ENCODE measurements around the gene SLC25A48. TPM values are rescaled to one million over a fixed set of nuclear protein-coding genes. Genes with fewer than 3 reads are reported as not detected.

Gene SLC25A48
- total and polyA plus RNA-seq, 7 donors, result 1.6 to 7.2 (median 1.9) TPM; not detected in 4

DNA sequence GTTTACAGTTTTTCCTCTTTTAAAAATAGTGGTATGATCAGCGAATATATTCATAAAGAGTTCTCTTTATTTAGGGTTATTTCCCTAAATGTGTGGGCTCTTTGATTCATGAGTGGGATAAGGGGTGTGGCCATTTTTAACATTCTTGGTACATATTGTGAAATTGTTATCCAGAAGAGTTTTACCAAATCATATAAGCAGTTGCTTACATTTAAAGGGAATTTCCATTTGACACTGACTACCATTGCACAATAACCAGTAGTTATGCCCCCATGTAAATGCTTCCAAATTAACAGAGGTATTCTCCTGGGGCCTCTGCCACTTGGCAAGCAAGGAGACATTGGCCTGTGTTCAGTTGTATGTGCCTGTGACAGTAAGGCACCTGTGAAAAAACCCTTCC lies 27.2 kb downstream of the SLC25A48 start:
- Histone ChIP-seq H3K4me3 (no peak overlapping the region), H3K27me3 (no peaks in the 10 kb centered on the region), H3K27ac (no peak overlapping the region), H3K9me3 (no peaks in the 10 kb centered on the region), H3K4me1 (no peaks in the 10 kb centered on the region), H3K36me3 (no peaks in the 10 kb centered on the region)
- 91 to 92% methylated on average over 1 of the region's 1 CpG for WGBS, 2 donors
- no peak for TF ChIP-seq CTCF (IDR thresholded peaks at IDR 0.05)
- no peak for TF ChIP-seq POLR2A (IDR thresholded peaks at IDR 0.05)
- TF ChIP-seq EP300 (IDR thresholded peaks at IDR 0.05), result no peak
- TF ChIP-seq POLR2AphosphoS5 (IDR thresholded peaks at IDR 0.05), result no peak
- no peak for DNase-seq
- intact Hi-C loops (cut with DNase I), result no loop called here

GRCh38 chr5:135862086-135862485 lies 27.6 kb downstream of the SLC25A48 start:
- Histone ChIP-seq H3K27me3 (no peaks in the 10 kb centered on the region), H3K36me3 (no peaks in the 10 kb centered on the region), H3K4me3 (no peak overlapping the region), H3K4me1 (no peaks in the 10 kb centered on the region), H3K27ac (no peak overlapping the region), H3K9me3 (no peaks in the 10 kb centered on the region)
- no peak for DNase-seq
- intact Hi-C loops (cut with DNase I), result no loop called here
- TF ChIP-seq POLR2AphosphoS5 (IDR thresholded peaks at IDR 0.05), result no peak
- no peak for TF ChIP-seq POLR2A (IDR thresholded peaks at IDR 0.05)
- TF ChIP-seq EP300 (IDR thresholded peaks at IDR 0.05), result no peak
- TF ChIP-seq CTCF (IDR thresholded peaks at IDR 0.05), result no peak

DNA sequence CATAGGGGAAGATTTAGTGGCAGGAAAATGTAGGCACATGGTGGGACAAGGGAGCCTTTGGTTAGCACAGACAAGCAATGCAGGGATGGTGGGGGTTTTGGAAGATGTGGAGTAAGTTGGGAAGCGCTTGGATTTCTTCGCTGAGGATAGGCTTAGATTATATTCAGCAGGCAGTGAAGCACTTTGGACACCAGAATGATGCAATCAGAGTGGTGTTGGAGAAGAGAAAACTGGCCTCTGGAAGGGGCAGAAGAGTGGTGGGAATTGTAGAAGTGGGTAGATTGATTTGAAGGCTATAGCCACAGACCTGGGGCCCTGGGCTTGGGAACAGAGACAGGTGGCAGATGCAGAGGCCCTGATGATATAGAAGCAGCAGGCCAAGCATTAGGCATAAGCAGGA lies 28.3 kb downstream of the SLC25A48 start:
- TF ChIP-seq CTCF (IDR thresholded peaks at IDR 0.05) (no peak), EP300 (IDR thresholded peaks at IDR 0.05) (no peak), POLR2A (IDR thresholded peaks at IDR 0.05) (no peak), POLR2AphosphoS5 (IDR thresholded peaks at IDR 0.05) (no peak)
- Histone ChIP-seq H3K36me3 (no peaks in the 10 kb centered on the region), H3K27me3 (no peaks in the 10 kb centered on the region), H3K4me3 (no peak overlapping the region), H3K4me1 (no peaks in the 10 kb centered on the region), H3K9me3 (no peaks in the 10 kb centered on the region), H3K27ac (no peak overlapping the region)
- WGBS, 2 donors, result 96 to 97% methylated on average over 2 of the region's 2 CpGs
- no peak for DNase-seq
- intact Hi-C loops (cut with DNase I), result no loop called here

DNA sequence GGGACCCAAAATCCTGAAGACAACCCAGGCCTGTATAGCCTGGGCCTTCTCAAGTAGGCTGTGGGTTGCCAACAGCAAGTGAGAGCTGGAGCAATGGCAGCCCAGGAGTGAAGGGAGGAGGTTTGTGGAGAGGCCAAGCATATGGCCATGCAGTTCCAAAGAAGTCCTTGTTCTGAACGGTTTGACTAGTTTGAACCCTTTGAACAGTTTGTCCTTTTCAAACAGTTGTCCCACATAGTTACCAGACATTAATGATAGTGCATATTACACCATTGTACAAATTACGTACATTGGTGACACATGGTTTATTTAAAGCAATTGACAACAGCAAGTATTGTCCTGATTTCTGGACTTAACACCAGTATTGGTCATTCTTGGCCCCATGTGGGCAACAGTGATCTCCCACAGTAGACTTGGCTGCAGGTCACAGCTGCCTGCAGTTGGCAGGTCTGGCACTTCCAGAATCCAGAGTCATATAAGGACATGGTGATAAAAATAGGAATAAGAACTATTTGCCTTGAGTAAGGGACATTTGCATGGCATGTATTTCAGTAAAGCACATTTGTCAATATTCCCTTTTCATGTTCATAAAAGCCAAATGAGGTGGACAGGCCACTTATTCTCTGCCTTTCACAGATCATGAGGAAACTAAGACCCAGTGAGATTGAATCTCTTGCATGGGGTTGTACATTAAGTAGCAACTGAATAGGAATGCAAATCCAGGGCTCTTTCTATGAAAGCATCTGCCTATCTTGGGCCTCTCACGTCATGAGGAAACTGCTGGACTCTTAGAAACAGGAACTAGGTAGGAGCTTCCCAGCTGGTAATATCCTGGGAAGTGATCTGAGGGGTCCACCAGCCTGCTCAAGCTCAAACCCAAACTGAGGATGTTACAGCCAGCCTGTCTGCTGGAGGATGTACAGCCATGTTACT lies 30.3 kb downstream of the SLC25A48 start:
- Histone ChIP-seq H3K27me3 (no peaks in the 10 kb centered on the region), H3K27ac (no peak overlapping the region), H3K36me3 (no peaks in the 10 kb centered on the region), H3K4me1 (no peaks in the 10 kb centered on the region), H3K9me3 (no peaks in the 10 kb centered on the region), H3K4me3 (no peak overlapping the region)
- DNase-seq, result no peak
- TF ChIP-seq EP300 (IDR thresholded peaks at IDR 0.05) (no peak), CTCF (IDR thresholded peaks at IDR 0.05) (no peak), POLR2AphosphoS5 (IDR thresholded peaks at IDR 0.05) (no peak), POLR2A (IDR thresholded peaks at IDR 0.05) (no peak)
- intact Hi-C loops (cut with DNase I), result no loop called here
- 77 to 85% methylated on average over 3 of the region's 3 CpGs for WGBS, 2 donors
